ENCODE measurements around the gene PDYN.

The PDYN gene

DNA sequence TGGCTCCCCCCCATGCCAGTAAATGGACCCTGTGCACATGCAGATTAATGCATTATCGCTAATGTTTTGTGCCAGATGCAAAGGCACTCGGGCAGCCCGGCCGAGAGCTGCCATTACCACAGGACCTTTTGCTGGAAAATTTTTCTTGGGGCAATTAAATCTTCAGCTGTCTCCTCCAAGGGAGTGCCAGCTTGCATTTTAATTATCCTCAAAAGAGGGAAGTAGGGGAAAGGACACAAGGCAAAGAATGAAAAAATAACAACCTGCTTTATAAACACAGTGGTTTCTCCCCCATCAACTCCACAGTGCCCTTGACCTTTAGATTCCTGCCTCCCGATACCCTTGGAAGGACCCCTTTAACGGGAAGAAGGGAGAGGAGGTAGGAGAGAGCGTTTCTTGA is 48.2 kb downstream of the PDYN start (continued):
- TF ChIP-seq, protein P1, sequence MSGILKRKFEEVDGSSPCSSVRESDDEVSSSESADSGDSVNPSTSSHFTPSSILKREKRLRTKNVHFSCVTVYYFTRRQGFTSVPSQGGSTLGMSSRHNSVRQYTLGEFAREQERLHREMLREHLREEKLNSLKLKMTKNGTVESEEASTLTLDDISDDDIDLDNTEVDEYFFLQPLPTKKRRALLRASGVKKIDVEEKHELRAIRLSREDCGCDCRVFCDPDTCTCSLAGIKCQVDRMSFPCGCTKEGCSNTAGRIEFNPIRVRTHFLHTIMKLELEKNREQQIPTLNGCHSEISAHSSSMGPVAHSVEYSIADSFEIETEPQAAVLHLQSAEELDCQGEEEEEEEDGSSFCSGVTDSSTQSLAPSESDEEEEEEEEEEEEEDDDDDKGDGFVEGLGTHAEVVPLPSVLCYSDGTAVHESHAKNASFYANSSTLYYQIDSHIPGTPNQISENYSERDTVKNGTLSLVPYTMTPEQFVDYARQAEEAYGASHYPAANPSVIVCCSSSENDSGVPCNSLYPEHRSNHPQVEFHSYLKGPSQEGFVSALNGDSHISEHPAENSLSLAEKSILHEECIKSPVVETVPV (CRISPR knock-in tag; IDR thresholded peaks at IDR 0.05): no peak
- no peak for TF ChIP-seq ZFP30 (CRISPR knock-in tag; IDR thresholded peaks at IDR 0.05)
- no peak for TF ChIP-seq SNAI2 (CRISPR knock-in tag; IDR thresholded peaks at IDR 0.05)
- TF ChIP-seq ZNF8 (CRISPR knock-in tag; IDR thresholded peaks at IDR 0.05): no peak

DNA sequence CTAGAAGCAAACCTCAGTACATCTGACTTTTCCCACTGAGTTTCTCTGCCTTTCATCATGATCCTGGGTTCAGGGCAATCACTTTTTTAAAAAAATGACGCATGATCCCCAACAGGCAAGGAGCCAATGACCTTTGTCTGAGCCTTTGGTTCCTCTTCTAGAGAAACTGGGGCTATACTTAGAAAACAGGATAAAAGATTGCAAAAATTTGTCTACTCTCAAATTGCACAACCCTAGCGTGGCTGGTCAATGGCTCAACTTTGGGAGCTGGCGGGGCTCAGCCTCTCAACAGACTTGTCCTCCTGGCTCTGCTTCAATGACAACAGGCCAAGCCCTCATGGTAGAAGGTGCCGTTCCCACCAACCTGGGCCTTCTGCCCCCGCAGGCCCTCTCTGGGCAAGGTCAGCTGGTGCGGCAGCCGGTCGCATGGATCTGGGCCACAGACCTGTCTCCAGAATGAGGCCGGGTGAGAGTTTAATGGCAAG is 48.7 kb downstream of the PDYN start:
- no peak for ATAC-seq
- TF ChIP-seq ZFP3 (CRISPR knock-in tag; IDR thresholded peaks at IDR 0.05): no peak
- no peak for TF ChIP-seq ESRRG (CRISPR knock-in tag; IDR thresholded peaks at IDR 0.05)

DNA sequence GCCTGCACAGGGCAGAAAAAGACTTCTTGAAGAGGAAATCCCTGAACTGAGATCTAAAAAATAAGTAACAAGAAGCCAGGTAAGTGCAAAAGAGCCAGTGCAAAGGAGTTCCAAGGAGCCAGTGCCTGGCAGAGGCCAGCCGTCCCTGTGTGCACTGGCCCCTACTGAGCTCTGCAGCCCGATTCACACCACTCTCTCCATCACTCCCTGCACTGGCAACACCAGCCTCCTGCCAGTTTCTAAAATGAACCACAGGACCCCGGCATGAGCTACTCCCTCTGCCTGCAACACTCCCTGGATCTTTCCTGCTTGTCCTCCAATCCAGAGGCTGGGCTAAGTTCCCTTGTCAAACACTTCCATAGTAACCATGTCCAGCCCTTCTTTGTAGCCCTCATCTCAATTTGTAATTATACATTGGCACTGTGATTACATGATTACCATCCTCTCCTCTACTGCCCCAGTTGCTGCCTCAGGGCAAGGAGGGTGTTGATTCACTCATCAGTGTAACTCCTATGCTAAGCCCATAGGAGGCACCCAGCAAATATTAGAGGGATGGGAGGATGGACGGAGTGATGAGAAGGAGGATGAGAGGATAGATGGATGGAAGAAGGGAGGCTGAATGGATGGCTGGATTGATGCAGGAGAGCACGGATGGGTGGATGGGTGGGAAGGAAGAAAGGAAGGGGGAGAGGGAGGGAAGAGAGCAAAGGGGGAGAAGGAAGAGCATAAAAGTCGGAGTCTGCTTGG is 49.3 kb downstream of the PDYN start:
- ATAC-seq: no peak
- no peak for TF ChIP-seq BACH2 (CRISPR knock-in tag; IDR thresholded peaks at IDR 0.05; ENCODE audit: borderline replicate concordance)
- TF ChIP-seq, protein P1 (CRISPR knock-in tag; IDR thresholded peaks at IDR 0.05): no peak
- TF ChIP-seq, protein P2, sequence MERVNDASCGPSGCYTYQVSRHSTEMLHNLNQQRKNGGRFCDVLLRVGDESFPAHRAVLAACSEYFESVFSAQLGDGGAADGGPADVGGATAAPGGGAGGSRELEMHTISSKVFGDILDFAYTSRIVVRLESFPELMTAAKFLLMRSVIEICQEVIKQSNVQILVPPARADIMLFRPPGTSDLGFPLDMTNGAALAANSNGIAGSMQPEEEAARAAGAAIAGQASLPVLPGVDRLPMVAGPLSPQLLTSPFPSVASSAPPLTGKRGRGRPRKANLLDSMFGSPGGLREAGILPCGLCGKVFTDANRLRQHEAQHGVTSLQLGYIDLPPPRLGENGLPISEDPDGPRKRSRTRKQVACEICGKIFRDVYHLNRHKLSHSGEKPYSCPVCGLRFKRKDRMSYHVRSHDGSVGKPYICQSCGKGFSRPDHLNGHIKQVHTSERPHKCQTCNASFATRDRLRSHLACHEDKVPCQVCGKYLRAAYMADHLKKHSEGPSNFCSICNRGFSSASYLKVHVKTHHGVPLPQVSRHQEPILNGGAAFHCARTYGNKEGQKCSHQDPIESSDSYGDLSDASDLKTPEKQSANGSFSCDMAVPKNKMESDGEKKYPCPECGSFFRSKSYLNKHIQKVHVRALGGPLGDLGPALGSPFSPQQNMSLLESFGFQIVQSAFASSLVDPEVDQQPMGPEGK (CRISPR knock-in tag; IDR thresholded peaks at IDR 0.05; ENCODE audit: borderline replicate concordance): no peak
- no peak for TF ChIP-seq ZNF565 (CRISPR knock-in tag; conservative IDR thresholded peaks at IDR 0.05; ENCODE audit: low read depth)
- no peak for TF ChIP-seq OSR1 (CRISPR knock-in tag; IDR thresholded peaks at IDR 0.05)

DNA sequence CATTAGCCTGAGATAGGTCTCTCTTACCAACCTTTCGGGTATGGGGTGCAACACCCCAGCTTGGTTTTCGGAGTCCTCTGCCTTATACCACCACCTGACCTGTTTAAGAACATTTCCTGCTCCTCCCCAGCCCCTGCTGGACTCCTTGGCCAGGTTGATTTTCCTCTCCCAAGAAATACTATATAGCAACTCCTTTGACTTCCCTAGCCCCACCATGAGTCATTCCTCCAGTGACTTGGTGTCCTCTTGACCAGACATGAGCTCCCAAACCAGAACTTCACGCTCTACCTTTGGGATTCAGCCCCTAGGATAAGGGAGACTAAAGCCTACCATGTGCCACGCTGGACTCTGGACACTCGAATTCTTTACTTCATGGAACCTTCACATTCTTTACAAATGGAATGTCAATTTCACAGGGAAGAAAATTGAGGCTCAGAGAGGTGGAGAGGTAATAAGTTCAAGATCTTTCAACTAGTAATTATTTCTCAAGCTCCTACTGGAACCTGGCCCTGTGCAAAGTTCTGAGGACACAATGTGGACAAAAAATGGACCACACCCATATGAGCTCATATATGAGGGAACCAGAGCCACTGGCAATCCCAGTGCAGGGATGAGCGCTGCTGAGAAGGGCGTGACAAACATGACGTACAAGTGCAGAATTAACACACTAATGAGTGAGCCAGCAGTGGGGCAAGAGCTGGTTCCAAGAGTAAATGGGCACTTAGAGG is 50.4 kb downstream of the PDYN start:
- no peak for ATAC-seq
- TF ChIP-seq OSR1 (CRISPR knock-in tag; IDR thresholded peaks at IDR 0.05) (no peak), ZNF565 (CRISPR knock-in tag; conservative IDR thresholded peaks at IDR 0.05; ENCODE audit: low read depth) (no peak), ZNF70 (CRISPR knock-in tag; IDR thresholded peaks at IDR 0.05) (no peak), RARB (CRISPR knock-in tag; IDR thresholded peaks at IDR 0.05) (no peak), ZFP3 (CRISPR knock-in tag; IDR thresholded peaks at IDR 0.05) (no peak), PPARA (CRISPR knock-in tag; IDR thresholded peaks at IDR 0.05; ENCODE audit: borderline replicate concordance) (no peak), SNAI2 (CRISPR knock-in tag; IDR thresholded peaks at IDR 0.05) (no peak), ESRRG (CRISPR knock-in tag; IDR thresholded peaks at IDR 0.05) (no peak), TCF4 (CRISPR knock-in tag; IDR thresholded peaks at IDR 0.05; ENCODE audit: borderline replicate concordance) (no peak), GLIS3 (CRISPR knock-in tag; IDR thresholded peaks at IDR 0.05) (no peak), CSDC2 (CRISPR knock-in tag; IDR thresholded peaks at IDR 0.05) (no peak), ZFP30 (CRISPR knock-in tag; IDR thresholded peaks at IDR 0.05) (no peak), BACH2 (CRISPR knock-in tag; IDR thresholded peaks at IDR 0.05; ENCODE audit: borderline replicate concordance) (no peak), ZNF8 (CRISPR knock-in tag; IDR thresholded peaks at IDR 0.05) (no peak), TOX (CRISPR knock-in tag; IDR thresholded peaks at IDR 0.05; ENCODE audit: borderline replicate concordance) (no peak)
- TF ChIP-seq, protein P3, sequence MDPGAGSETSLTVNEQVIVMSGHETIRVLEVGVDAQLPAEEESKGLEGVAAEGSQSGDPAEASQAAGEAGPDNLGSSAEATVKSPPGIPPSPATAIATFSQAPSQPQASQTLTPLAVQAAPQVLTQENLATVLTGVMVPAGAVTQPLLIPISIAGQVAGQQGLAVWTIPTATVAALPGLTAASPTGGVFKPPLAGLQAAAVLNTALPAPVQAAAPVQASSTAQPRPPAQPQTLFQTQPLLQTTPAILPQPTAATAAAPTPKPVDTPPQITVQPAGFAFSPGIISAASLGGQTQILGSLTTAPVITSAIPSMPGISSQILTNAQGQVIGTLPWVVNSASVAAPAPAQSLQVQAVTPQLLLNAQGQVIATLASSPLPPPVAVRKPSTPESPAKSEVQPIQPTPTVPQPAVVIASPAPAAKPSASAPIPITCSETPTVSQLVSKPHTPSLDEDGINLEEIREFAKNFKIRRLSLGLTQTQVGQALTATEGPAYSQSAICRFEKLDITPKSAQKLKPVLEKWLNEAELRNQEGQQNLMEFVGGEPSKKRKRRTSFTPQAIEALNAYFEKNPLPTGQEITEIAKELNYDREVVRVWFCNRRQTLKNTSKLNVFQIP (CRISPR knock-in tag; IDR thresholded peaks at IDR 0.05; ENCODE audit: borderline replicate concordance, low read depth): no peak
- TF ChIP-seq, protein P1 (CRISPR knock-in tag; IDR thresholded peaks at IDR 0.05): no peak
- TF ChIP-seq, protein P2 (CRISPR knock-in tag; IDR thresholded peaks at IDR 0.05; ENCODE audit: borderline replicate concordance): no peak
- TF ChIP-seq, protein P4, sequence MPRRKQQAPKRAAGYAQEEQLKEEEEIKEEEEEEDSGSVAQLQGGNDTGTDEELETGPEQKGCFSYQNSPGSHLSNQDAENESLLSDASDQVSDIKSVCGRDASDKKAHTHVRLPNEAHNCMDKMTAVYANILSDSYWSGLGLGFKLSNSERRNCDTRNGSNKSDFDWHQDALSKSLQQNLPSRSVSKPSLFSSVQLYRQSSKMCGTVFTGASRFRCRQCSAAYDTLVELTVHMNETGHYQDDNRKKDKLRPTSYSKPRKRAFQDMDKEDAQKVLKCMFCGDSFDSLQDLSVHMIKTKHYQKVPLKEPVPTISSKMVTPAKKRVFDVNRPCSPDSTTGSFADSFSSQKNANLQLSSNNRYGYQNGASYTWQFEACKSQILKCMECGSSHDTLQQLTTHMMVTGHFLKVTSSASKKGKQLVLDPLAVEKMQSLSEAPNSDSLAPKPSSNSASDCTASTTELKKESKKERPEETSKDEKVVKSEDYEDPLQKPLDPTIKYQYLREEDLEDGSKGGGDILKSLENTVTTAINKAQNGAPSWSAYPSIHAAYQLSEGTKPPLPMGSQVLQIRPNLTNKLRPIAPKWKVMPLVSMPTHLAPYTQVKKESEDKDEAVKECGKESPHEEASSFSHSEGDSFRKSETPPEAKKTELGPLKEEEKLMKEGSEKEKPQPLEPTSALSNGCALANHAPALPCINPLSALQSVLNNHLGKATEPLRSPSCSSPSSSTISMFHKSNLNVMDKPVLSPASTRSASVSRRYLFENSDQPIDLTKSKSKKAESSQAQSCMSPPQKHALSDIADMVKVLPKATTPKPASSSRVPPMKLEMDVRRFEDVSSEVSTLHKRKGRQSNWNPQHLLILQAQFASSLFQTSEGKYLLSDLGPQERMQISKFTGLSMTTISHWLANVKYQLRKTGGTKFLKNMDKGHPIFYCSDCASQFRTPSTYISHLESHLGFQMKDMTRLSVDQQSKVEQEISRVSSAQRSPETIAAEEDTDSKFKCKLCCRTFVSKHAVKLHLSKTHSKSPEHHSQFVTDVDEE (CRISPR knock-in tag; IDR thresholded peaks at IDR 0.05): no peak

Data from SK-N-SH treated with all-trans-retinoic acid at 6 μM for 48 hours (cell line).